ENCODE measurements around the gene SLC1A7.

The SLC1A7 gene

DNA sequence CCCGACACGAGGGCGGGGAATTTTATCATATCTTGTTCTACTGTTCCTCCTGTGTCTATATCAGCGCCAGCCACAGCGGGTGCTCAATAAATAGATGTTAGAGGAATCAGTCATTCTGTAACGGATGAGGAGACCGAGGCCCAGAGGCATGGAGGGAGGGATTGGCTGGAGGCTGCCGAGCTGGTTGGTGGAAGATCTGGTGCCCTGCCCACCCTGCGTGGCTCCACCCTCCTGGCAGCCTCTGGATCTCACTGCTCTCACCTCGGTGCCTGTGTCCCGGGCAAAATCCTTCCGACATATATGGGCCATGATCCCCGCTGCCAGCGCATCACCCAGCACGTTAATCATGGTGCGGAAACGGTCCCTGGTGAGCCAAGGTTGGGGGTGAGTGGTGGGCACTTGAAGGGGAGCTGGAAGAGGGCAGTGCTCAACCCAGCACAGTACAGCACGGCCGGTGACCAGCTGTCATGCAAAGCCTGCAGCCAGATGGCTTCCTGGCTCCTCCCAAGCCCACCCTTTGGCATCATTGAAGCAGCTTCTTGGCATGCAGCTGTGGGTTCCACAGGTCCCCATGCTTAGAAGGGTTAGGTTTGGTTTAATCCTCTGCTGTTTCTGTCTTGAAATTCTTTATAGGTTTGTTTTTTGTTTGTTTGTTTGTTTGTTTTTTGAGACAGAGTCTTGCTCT, 53.7 kb downstream of the SLC1A7 start:
- Histone ChIP-seq H3K27me3 (ENCODE audit: insufficient read depth, low read length) (no peaks in the 10 kb centered on the region), H3K4me3 (ENCODE audit: low read depth, low read length, poor library complexity, severe bottlenecking) (no peak overlapping the region), H3K9ac (ENCODE audit: low read length) (no peak overlapping the region), H3F3A (ENCODE audit: insufficient read depth, low read length) (no peaks in the 10 kb centered on the region), H4K20me1 (ENCODE audit: insufficient read depth, low read length) (no peaks in the 10 kb centered on the region), H3K79me2 (ENCODE audit: insufficient read depth, low read length) (no peaks in the 10 kb centered on the region), H3K4me1 (ENCODE audit: insufficient read depth, low read length, severe bottlenecking) (no peaks in the 10 kb centered on the region), H3K4me2 (ENCODE audit: low read length) (no peak overlapping the region), H2AFZ (ENCODE audit: low read length) (no peak overlapping the region), H3K36me3 (ENCODE audit: insufficient read depth, low read length) (no peaks in the 10 kb centered on the region), H3K9me3 (ENCODE audit: low read length) (no peaks in the 10 kb centered on the region), H3K9me2 (ENCODE audit: low read depth, low read length) (no peaks in the 10 kb centered on the region), H3K27ac (ENCODE audit: low read depth, low read length, poor library complexity, severe bottlenecking) (no peak overlapping the region)
- no peak for TF ChIP-seq CTCF (IDR thresholded peaks at IDR 0.05; ENCODE audit: low read length)
- no peak for TF ChIP-seq EZH2 (IDR thresholded peaks at IDR 0.05; ENCODE audit: borderline replicate concordance, low read length)

GRCh38 chr1:53087332-53088285, 54.8 kb downstream of the SLC1A7 start:
- H3K36me3 ChIP-seq (ENCODE audit: insufficient read depth, low read length): no peaks in the 10 kb centered on the region
- H3K4me2 ChIP-seq (ENCODE audit: low read length): no peak overlapping the region
- H3K9me2 ChIP-seq (ENCODE audit: low read depth, low read length): no peaks in the 10 kb centered on the region
- no peaks in the 10 kb centered on the region for H3K9me3 ChIP-seq (ENCODE audit: low read length)
- no peak for TF ChIP-seq EZH2 (IDR thresholded peaks at IDR 0.05; ENCODE audit: borderline replicate concordance, low read length)
- no peak for TF ChIP-seq CTCF (IDR thresholded peaks at IDR 0.05; ENCODE audit: low read length)
- no peaks in the 10 kb centered on the region for H3K4me1 ChIP-seq (ENCODE audit: insufficient read depth, low read length, severe bottlenecking)
- H3K27me3 ChIP-seq (ENCODE audit: insufficient read depth, low read length): no peaks in the 10 kb centered on the region
- H3K27ac ChIP-seq (ENCODE audit: low read depth, low read length, poor library complexity, severe bottlenecking): no peak overlapping the region
- no peaks in the 10 kb centered on the region for H3K79me2 ChIP-seq (ENCODE audit: insufficient read depth, low read length)
- H3K4me3 ChIP-seq (ENCODE audit: low read depth, low read length, poor library complexity, severe bottlenecking): no peak overlapping the region
- no peaks in the 10 kb centered on the region for H4K20me1 ChIP-seq (ENCODE audit: insufficient read depth, low read length)
- no peak overlapping the region for H2AFZ ChIP-seq (ENCODE audit: low read length)
- no peaks in the 10 kb centered on the region for H3F3A ChIP-seq (ENCODE audit: insufficient read depth, low read length)
- H3K9ac ChIP-seq (ENCODE audit: low read length): no peak overlapping the region

DNA sequence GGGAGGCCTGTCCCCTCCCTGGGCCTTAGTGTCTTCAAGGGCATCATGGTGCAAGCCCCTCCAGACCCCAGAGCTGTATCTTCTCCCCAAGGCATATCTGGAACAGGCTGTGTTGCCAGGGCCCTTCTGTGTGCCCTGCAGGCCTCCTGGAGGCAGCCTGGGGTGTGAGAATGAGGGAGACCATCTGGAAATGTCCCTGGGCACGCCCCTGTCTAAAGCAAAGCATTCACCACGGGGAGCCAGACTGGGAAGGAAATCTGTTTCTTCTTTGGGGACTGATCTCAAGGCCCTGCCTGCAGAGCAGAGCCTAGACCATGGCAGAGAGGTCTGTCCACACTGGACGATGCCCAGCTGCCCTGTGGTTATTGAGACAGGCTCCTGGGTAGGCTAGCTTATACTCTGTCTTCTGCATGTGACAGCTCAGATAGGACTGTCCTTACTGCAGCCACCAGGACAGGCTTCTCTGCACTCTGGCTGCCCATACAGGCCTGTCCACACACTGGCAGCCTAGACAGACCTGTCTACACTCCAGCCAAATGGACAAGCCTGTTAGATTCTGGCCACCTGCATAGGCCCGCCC, 55.9 kb downstream of the SLC1A7 start:
- no peak overlapping the region for H3K9ac ChIP-seq (ENCODE audit: low read length)

More for the DNA sequence above, 55.9 kb downstream of the SLC1A7 start:
- Histone ChIP-seq H3K4me1 (ENCODE audit: insufficient read depth, low read length, severe bottlenecking) (no peaks in the 10 kb centered on the region), H3K79me2 (ENCODE audit: insufficient read depth, low read length) (no peaks in the 10 kb centered on the region), H3K9me2 (ENCODE audit: low read depth, low read length) (no peaks in the 10 kb centered on the region), H4K20me1 (ENCODE audit: insufficient read depth, low read length) (no peaks in the 10 kb centered on the region), H3K4me3 (ENCODE audit: low read depth, low read length, poor library complexity, severe bottlenecking) (no peak overlapping the region), H3K4me2 (ENCODE audit: low read length) (no peak overlapping the region), H3K27ac (ENCODE audit: low read depth, low read length, poor library complexity, severe bottlenecking) (no peak overlapping the region), H3K9me3 (ENCODE audit: low read length) (no peaks in the 10 kb centered on the region), H3F3A (ENCODE audit: insufficient read depth, low read length) (no peaks in the 10 kb centered on the region), H3K36me3 (ENCODE audit: insufficient read depth, low read length) (no peaks in the 10 kb centered on the region), H2AFZ (ENCODE audit: low read length) (no peak overlapping the region), H3K27me3 (ENCODE audit: insufficient read depth, low read length) (no peaks in the 10 kb centered on the region)
- no peak for TF ChIP-seq EZH2 (IDR thresholded peaks at IDR 0.05; ENCODE audit: borderline replicate concordance, low read length)
- no peak for TF ChIP-seq CTCF (IDR thresholded peaks at IDR 0.05; ENCODE audit: low read length)

All from OCI-LY1 (cell line).